SK-N-SH treated with all-trans-retinoic acid at 6 μM for 48 hours (cell line): ENCODE results near the gene UBL3.

Experiments
- ATAC-seq: fragments of 200-7000 bp; cut with Tn5 transposase; 3 replicates; pipeline ENCODE4 v1.9.1; 2020; ENCODE audit warnings: mild to moderate bottlenecking, moderate library complexity
- BACH2 ChIP-seq: fragments of 250-450 bp; sonication (Bioruptor Pico); IDR thresholded peaks from 2 replicates; pipeline ENCODE4 v1.9.0; 2021; ENCODE audit warnings: mild to moderate bottlenecking, borderline replicate concordance
- CSDC2 ChIP-seq: fragments of 250-450 bp; sonication (Bioruptor Pico); IDR thresholded peaks from 2 replicates; pipeline ENCODE4 v1.5.0; 2020; ENCODE audit warnings: mild to moderate bottlenecking, moderate library complexity
- ESRRG ChIP-seq: fragments of 250-450 bp; sonication (Bioruptor Pico); IDR thresholded peaks from 2 replicates; pipeline ENCODE4 v1.6.1; 2021; ENCODE audit warnings: mild to moderate bottlenecking
- OSR1 ChIP-seq: fragments of 250-450 bp; sonication (Bioruptor Pico); IDR thresholded peaks from 2 replicates; pipeline ENCODE4 v1.8.0; 2022; ENCODE audit warnings: moderate library complexity, mild to moderate bottlenecking, inconsistent platforms
- PATZ1 ChIP-seq: fragments of 250-450 bp; sonication (Bioruptor Pico); IDR thresholded peaks from 2 replicates; pipeline ENCODE4 v1.8.0; 2020; ENCODE audit warnings: mild to moderate bottlenecking, moderate library complexity, borderline replicate concordance
- PPARA ChIP-seq: fragments of 250-450 bp; sonication (Bioruptor Pico); IDR thresholded peaks from 2 replicates; pipeline ENCODE4 v1.5.0; 2020; ENCODE audit warnings: mild to moderate bottlenecking, borderline replicate concordance
- RARB ChIP-seq: fragments of 250-450 bp; sonication (Bioruptor Pico); IDR thresholded peaks from 2 replicates; pipeline ENCODE4 v1.8.0; 2021; ENCODE audit warnings: mild to moderate bottlenecking, moderate library complexity
- SNAI2 ChIP-seq: fragments of 250-450 bp; sonication (Bioruptor Pico); IDR thresholded peaks from 2 replicates; pipeline ENCODE4 v1.5.0; 2020; ENCODE audit warnings: mild to moderate bottlenecking, moderate library complexity
- TCF4 ChIP-seq: fragments of 250-450 bp; sonication (Bioruptor Pico); IDR thresholded peaks from 2 replicates; pipeline ENCODE4 v1.8.0; 2021; ENCODE audit warnings: mild to moderate bottlenecking, moderate library complexity, borderline replicate concordance
- TOX ChIP-seq: fragments of 250-450 bp; sonication (Bioruptor Pico); IDR thresholded peaks from 2 replicates; pipeline ENCODE4 v1.8.0; 2021; ENCODE audit warnings: mild to moderate bottlenecking, moderate library complexity, borderline replicate concordance
- TSHZ2 ChIP-seq: fragments of 250-450 bp; sonication (Bioruptor Pico); IDR thresholded peaks from 2 replicates; pipeline ENCODE4 v1.5.0; 2020; ENCODE audit warnings: mild to moderate bottlenecking, moderate library complexity
- ZC3H10 ChIP-seq: fragments of 250-450 bp; sonication (Bioruptor Pico); IDR thresholded peaks from 2 replicates; pipeline ENCODE4 v1.5.1; 2021; ENCODE audit warnings: mild to moderate bottlenecking, moderate library complexity
- ZFP3 ChIP-seq: fragments of 250-450 bp; sonication (Bioruptor Pico); IDR thresholded peaks from 2 replicates; pipeline ENCODE4 v1.5.0; 2020; ENCODE audit warnings: mild to moderate bottlenecking, moderate library complexity
- ZFP30 ChIP-seq: fragments of 450-650 bp; formaldehyde crosslinking; IDR thresholded peaks from 2 replicates; pipeline ENCODE4 v1.5.0; 2022; ENCODE audit warnings: mild to moderate bottlenecking, moderate library complexity
- ZNF70 ChIP-seq: fragments of 450-650 bp; formaldehyde crosslinking; IDR thresholded peaks from 2 replicates; pipeline ENCODE4 v1.5.0; 2020; ENCODE audit warnings: mild to moderate bottlenecking, moderate library complexity
- ZNF8 ChIP-seq: fragments of 450-650 bp; formaldehyde crosslinking; IDR thresholded peaks from 2 replicates; pipeline ENCODE4 v1.5.0; 2020; ENCODE audit warnings: mild to moderate bottlenecking, moderate library complexity
- TF ChIP-seq, protein P1 (sequence below): fragments of 250-450 bp; sonication (Bioruptor Pico); IDR thresholded peaks from 2 replicates; pipeline ENCODE4 v1.5.1; 2020; ENCODE audit warnings: low read depth, mild to moderate bottlenecking, moderate library complexity
- TF ChIP-seq, protein P2 (sequence below): fragments of 250-450 bp; sonication (Bioruptor Pico); IDR thresholded peaks from 2 replicates; pipeline ENCODE4 v1.8.0; 2021; ENCODE audit warnings: low read depth, mild to moderate bottlenecking, moderate library complexity, borderline replicate concordance
- TF ChIP-seq, protein P3 (sequence below): fragments of 250-450 bp; sonication (Bioruptor Pico); IDR thresholded peaks from 2 replicates; pipeline ENCODE4 v1.5.1; 2021; ENCODE audit warnings: mild to moderate bottlenecking, moderate library complexity

The UBL3 gene

DNA sequence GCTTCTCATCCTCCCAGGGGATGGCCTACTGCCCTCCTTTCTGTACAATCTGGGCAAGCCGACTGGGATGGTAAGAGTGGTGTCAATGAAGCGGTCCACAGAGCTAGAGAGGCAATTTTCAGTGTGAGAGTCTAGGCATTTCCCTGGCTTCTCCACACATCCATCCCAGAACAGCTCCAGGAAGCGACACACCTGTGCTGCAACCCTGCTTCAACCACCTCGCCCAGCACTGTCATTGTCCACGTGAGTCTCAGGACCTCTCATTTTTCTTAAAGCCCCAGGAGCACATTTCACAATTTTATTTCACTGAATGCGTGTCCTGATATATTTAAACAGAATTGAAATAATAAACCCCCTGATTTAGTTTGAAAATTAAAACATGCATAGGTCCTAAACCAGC lies 15.5 kb upstream of the UBL3 start:
- no peak for TF ChIP-seq CSDC2 (CRISPR knock-in tag)
- TF ChIP-seq, protein P1, sequence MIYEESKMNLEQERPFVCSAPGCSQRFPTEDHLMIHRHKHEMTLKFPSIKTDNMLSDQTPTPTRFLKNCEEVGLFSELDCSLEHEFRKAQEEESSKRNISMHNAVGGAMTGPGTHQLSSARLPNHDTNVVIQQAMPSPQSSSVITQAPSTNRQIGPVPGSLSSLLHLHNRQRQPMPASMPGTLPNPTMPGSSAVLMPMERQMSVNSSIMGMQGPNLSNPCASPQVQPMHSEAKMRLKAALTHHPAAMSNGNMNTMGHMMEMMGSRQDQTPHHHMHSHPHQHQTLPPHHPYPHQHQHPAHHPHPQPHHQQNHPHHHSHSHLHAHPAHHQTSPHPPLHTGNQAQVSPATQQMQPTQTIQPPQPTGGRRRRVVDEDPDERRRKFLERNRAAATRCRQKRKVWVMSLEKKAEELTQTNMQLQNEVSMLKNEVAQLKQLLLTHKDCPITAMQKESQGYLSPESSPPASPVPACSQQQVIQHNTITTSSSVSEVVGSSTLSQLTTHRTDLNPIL (CRISPR knock-in tag), result no peak
- TF ChIP-seq ESRRG (CRISPR knock-in tag), result no peak
- TF ChIP-seq, protein P2, sequence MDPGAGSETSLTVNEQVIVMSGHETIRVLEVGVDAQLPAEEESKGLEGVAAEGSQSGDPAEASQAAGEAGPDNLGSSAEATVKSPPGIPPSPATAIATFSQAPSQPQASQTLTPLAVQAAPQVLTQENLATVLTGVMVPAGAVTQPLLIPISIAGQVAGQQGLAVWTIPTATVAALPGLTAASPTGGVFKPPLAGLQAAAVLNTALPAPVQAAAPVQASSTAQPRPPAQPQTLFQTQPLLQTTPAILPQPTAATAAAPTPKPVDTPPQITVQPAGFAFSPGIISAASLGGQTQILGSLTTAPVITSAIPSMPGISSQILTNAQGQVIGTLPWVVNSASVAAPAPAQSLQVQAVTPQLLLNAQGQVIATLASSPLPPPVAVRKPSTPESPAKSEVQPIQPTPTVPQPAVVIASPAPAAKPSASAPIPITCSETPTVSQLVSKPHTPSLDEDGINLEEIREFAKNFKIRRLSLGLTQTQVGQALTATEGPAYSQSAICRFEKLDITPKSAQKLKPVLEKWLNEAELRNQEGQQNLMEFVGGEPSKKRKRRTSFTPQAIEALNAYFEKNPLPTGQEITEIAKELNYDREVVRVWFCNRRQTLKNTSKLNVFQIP (CRISPR knock-in tag), result no peak
- TF ChIP-seq ZFP30 (CRISPR knock-in tag), result no peak
- no peak for TF ChIP-seq BACH2 (CRISPR knock-in tag)
- no peak for TF ChIP-seq ZC3H10
- TF ChIP-seq ZFP3 (CRISPR knock-in tag), result no peak
- TF ChIP-seq, protein P3, sequence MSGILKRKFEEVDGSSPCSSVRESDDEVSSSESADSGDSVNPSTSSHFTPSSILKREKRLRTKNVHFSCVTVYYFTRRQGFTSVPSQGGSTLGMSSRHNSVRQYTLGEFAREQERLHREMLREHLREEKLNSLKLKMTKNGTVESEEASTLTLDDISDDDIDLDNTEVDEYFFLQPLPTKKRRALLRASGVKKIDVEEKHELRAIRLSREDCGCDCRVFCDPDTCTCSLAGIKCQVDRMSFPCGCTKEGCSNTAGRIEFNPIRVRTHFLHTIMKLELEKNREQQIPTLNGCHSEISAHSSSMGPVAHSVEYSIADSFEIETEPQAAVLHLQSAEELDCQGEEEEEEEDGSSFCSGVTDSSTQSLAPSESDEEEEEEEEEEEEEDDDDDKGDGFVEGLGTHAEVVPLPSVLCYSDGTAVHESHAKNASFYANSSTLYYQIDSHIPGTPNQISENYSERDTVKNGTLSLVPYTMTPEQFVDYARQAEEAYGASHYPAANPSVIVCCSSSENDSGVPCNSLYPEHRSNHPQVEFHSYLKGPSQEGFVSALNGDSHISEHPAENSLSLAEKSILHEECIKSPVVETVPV, result no peak
- no peak for TF ChIP-seq TSHZ2 (CRISPR knock-in tag)
- no peak for TF ChIP-seq TOX (CRISPR knock-in tag)
- no peak for TF ChIP-seq PATZ1 (CRISPR knock-in tag)
- no peak for ATAC-seq

- ATAC-seq, result peak; percentile 40; the same call in 2 of the 3 replicates
- no peak for TF ChIP-seq RARB (CRISPR knock-in tag)
- no peak for TF ChIP-seq PPARA (CRISPR knock-in tag)
- no peak for TF ChIP-seq ZNF70 (CRISPR knock-in tag)
- TF ChIP-seq, protein P3, result no peak
- TF ChIP-seq ZFP30 (CRISPR knock-in tag), result no peak
- no peak for TF ChIP-seq TOX (CRISPR knock-in tag)
- TF ChIP-seq SNAI2 (CRISPR knock-in tag), result no peak
- no peak for TF ChIP-seq TCF4 (CRISPR knock-in tag)
- no peak for TF ChIP-seq ZC3H10
- TF ChIP-seq ZNF8 (CRISPR knock-in tag), result no peak
- no peak for TF ChIP-seq OSR1 (CRISPR knock-in tag)
- no peak for TF ChIP-seq TSHZ2 (CRISPR knock-in tag)
- TF ChIP-seq PATZ1 (CRISPR knock-in tag), result no peak
- no peak for TF ChIP-seq BACH2 (CRISPR knock-in tag)
Measured at GRCh38 chr13:29861694-29862110, 11.3 kb upstream of the UBL3 start.
